Common myeloid progenitor, CD34-positive (primary cell): ENCODE data around the gene LZTFL1.

Experiments
- CTCF ChIA-PET: fragments of 350-600 bp; sonication (Branson Sonifier 250); formaldehyde crosslinking; loops from one replicate; lab custom pipeline; 2021; ENCODE audit warnings: antibody characterized with exemption; lab: Charles Lee
- POLR2A ChIA-PET: fragments of 350-600 bp; sonication (Branson Sonifier 250); formaldehyde crosslinking; loops from one replicate; lab custom pipeline; 2021; ENCODE audit warnings: antibody characterized with exemption; lab: Charles Lee
- DNase-seq, 3 donors: peaks; one replicate each; pipeline versions ENCODE4 v3.0.0 to v3.0.0-alpha.2; 2013
- H3K27ac ChIP-seq, 2 experiments: 1 replicate in 1 of 2; 2 replicates in 1 of 2; pipeline ENCODE4 v1.7.0; 2013; ENCODE audit warnings: inconsistent platforms in 2 of 2, low read length in 2 of 2, mild to moderate bottlenecking in 2 of 2, low read depth in 1 of 2, moderate library complexity in 1 of 2; ENCODE audit not compliant: severe bottlenecking in 2 of 2, insufficient read depth in 1 of 2, poor library complexity in 1 of 2
- H3K27me3 ChIP-seq, 5 experiments: replicated peaks in 2 of 5; 1 replicate in 3 of 5; 2 replicates in 2 of 5; pipeline versions ENCODE4 v1.6.1 to v1.7.0; 2013; ENCODE audit warnings: low read length in 4 of 5, mild to moderate bottlenecking in 2 of 5, moderate library complexity in 2 of 5, inconsistent platforms in 1 of 5; ENCODE audit not compliant: insufficient read depth in 5 of 5, control insufficient read depth in 4 of 5
- H3K36me3 ChIP-seq, 4 experiments: 1 replicate in 2 of 4; 2 replicates in 2 of 4; pipeline versions ENCODE4 v1.6.1 to v1.7.0; 2013; ENCODE audit warnings: low read length in 3 of 4, control low read depth in 1 of 4, mild to moderate bottlenecking in 1 of 4; ENCODE audit not compliant: control insufficient read depth in 4 of 4, insufficient read depth in 4 of 4
- H3K4me1 ChIP-seq, 4 experiments: 1 replicate in 3 of 4; 2 replicates in 1 of 4; pipeline versions ENCODE4 v1.6.1 to v1.7.1; 2013; ENCODE audit warnings: low read length in 3 of 4, mild to moderate bottlenecking in 3 of 4, control low read depth in 1 of 4, inconsistent platforms in 1 of 4, moderate library complexity in 1 of 4; ENCODE audit not compliant: control insufficient read depth in 4 of 4, insufficient read depth in 4 of 4; ENCODE audit errors: control extremely low read depth in 1 of 4
- H3K4me3 ChIP-seq, 7 experiments: 1 replicate in 4 of 7; 2 replicates in 3 of 7; pipeline versions ENCODE4 v1.5.1 to v1.7.0; 2013; ENCODE audit warnings: mild to moderate bottlenecking in 7 of 7, low read length in 6 of 7, moderate library complexity in 6 of 7, inconsistent platforms in 2 of 7, low read depth in 2 of 7, control low read depth in 1 of 7; ENCODE audit not compliant: insufficient read depth in 4 of 7, control insufficient read depth in 1 of 7; ENCODE audit errors: extremely low read depth in 1 of 7
- H3K9me3 ChIP-seq, 5 experiments: 1 replicate in 4 of 5; 2 replicates in 1 of 5; pipeline versions ENCODE4 v1.6.1 to v1.7.1; 2013; ENCODE audit warnings: low read length in 4 of 5, mild to moderate bottlenecking in 2 of 5, inconsistent platforms in 1 of 5, low read depth in 1 of 5, moderate library complexity in 1 of 5; ENCODE audit not compliant: control insufficient read depth in 4 of 5, insufficient read depth in 2 of 5; ENCODE audit errors: control extremely low read depth in 1 of 5
- WGBS: methylation state at CpG from one replicate; pipeline ENCODE4 v1.1.5; 2013; ENCODE audit not compliant: insufficient coverage; 5-methylcytosine and 5-hydroxymethylcytosine counted together

LZTFL1 gene

DNA sequence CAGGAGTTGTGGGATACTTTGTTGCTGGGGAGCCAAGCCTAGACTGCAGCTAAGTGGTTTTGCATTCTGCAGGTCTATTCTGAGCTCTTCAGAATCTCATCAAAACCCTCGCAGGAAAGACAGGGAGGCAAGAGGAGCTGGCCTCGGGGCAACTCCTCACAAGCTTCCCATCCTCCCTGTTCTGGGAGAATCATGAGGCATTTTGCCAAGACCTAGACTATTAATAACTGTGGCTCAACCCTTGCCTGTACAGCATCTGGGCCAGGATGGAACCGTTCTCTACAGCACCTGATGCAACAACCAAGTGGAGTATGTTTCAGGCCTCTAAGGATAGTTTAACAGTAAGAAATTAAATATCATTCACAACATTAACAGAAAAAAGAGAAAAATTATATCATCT, 25.4 kb downstream of the LZTFL1 start:
- DNase-seq, result no peak
- H3K4me3 ChIP-seq, result no peak overlapping the region
- peaks cover 6 to 13% (median 7%) of the 10 kb centered on the region in 4 experiments for H3K36me3 ChIP-seq
- ChIA-PET POLR2A (no interaction called here), CTCF (no interaction called here)
- no peaks in the 10 kb centered on the region for H3K4me1 ChIP-seq
- WGBS, result 100% methylated on average over 3 of the region's 3 CpGs
- no peaks in the 10 kb centered on the region for H3K27me3 ChIP-seq
- H3K9me3 ChIP-seq, result peaks cover 0 to 7% (median 2%) of the 10 kb centered on the region in 5 experiments
- no peak overlapping the region for H3K27ac ChIP-seq

DNA sequence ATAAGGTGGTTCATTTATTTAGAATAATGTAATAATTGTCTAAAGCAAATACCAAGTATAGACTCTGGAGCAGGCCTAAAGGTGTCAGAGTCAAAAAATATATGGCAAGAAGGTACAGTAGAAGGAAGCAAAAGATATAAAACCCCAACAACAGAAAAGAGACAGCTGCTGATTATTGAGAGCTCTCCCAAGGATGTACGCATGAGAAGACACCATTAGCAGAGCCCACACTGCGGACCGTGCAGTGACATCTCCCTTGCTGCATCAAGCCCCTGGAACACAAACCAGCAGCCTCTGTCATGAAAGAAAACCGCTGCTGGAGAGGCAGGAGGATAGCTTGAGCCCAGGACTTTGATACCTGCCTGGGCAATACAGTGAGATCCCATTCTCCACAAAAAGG, 27.6 kb downstream of the LZTFL1 start:
- peaks cover 0 to 7% (median 2%) of the 10 kb centered on the region in 5 experiments for H3K9me3 ChIP-seq
- POLR2A ChIA-PET, result no interaction called here
- CTCF ChIA-PET, result interaction anchor here (1.4 kb wide), 1 partner anchor 10 kb away, joined by 3 read pairs; no protein-coding TSS in a partner anchor
- H3K27ac ChIP-seq, result no peak overlapping the region
- H3K4me1 ChIP-seq, result no peaks in the 10 kb centered on the region
- DNase-seq, result no peak
- H3K36me3 ChIP-seq, result peaks cover 0 to 7% (median 5%) of the 10 kb centered on the region in 4 experiments
- no peak overlapping the region for H3K4me3 ChIP-seq
- H3K27me3 ChIP-seq, result no peaks in the 10 kb centered on the region
- WGBS, result 97% methylated on average over 4 of the region's 4 CpGs

DNA sequence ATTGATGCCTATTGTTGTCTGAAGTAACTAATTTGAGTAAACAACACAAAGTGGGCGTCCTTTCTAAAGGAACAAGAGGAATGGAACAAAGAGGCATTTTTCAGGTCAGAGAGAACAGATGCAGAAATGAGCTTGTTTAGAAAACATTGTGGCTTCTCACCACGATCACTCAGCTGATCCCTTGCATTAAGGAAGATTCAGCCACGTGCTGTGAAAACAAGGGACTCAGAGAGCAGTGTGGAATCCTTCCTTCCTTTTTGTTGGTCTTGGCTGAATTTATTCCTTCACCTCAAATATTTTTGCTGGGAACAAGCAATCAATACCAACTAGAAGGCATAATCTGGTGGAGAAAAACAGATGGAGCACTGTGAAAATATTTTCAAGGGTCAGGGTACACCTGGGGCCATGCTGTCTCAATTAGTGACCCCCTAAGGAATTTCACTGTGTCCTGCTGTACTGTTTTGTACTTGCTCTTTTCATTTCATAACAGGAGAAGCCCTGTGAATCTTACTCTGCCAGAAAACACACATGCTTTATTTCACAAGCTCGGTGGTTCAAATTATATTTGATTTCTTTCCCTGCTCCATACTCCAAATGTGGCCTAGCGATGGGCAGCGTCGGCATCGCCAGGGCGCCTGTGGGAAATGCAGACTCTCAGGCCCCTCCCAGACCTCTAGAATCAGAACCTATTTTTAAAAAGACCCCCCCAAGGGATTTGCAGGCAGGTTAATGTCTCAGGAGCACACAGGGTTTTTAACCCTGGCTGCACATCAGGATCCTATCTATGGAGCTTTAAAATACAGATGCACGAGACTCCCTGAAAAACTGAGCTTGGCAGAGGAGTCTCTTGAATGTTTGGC, 34.0 kb downstream of the LZTFL1 start:
- Histone ChIP-seq H3K9me3 (peaks cover 0 to 2% (median 0%) of the 10 kb centered on the region in 5 experiments), H3K4me1 (peaks cover 0 to 3% (median 1%) of the 10 kb centered on the region in 4 experiments), H3K36me3 (no peaks in the 10 kb centered on the region), H3K27ac (no peak overlapping the region), H3K27me3 (no peaks in the 10 kb centered on the region), H3K4me3 (no peak overlapping the region)
- ChIA-PET POLR2A (interaction anchor here (0.6 kb wide), 1 partner anchor 90 kb away, joined by 3 read pairs; no protein-coding TSS in a partner anchor), CTCF (no interaction called here)
- no peak for DNase-seq
- WGBS, result 87% methylated on average over 10 of the region's 10 CpGs

DNA sequence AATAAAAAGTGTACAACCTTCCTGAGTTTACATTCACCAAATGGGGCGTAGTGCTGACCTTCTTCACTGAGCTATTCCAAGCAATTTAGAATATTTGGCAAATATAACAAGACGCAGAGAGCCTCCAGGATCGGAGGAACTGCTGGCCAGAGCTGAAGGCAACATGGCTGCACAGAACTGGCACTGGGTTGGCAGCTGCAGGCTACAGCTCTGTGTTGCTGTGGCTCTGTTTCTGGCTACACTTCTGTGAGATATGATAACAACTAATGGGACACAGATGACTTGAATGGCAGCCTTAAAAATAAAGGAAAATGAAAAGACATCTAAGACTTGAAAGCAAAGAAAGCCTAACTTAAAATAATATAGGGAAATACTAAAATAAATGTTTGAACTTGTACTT, 34.8 kb downstream of the LZTFL1 start:
- H3K27ac ChIP-seq, result no peak overlapping the region
- H3K9me3 ChIP-seq, result peaks cover 0 to 2% (median 0%) of the 10 kb centered on the region in 5 experiments
- no peaks in the 10 kb centered on the region for H3K36me3 ChIP-seq
- WGBS, result 100% methylated on average over 3 of the region's 3 CpGs
- H3K4me1 ChIP-seq, result peaks cover 0 to 3% (median 1%) of the 10 kb centered on the region in 4 experiments
- H3K4me3 ChIP-seq, result no peak overlapping the region
- no peak for DNase-seq
- ChIA-PET CTCF (no interaction called here), POLR2A (no interaction called here)
- H3K27me3 ChIP-seq, result no peaks in the 10 kb centered on the region

DNA sequence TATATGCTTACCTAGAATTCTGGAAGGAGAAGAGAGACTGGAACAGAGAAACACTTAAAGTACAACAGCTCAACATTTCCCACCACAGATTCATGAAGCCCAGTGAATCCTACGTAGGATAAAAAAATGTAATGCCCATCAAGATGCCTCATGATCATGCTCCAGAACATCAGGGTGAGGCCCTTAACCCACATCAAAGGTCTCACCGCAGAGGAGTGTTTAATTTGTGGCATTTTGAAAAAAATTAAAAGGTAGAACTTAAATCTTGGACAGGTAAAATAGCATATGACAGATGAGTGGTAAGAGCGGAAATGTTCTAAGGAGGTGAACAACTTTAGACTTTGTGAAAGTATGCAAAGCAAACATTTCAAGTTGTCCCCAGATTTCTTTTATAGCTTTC, 35.8 kb downstream of the LZTFL1 start:
- Histone ChIP-seq H3K4me3 (no peak overlapping the region), H3K9me3 (peaks cover 0 to 2% (median 0%) of the 10 kb centered on the region in 5 experiments), H3K27ac (no peak overlapping the region), H3K27me3 (no peaks in the 10 kb centered on the region), H3K4me1 (peaks cover 0 to 3% (median 1%) of the 10 kb centered on the region in 4 experiments), H3K36me3 (no peaks in the 10 kb centered on the region)
- POLR2A ChIA-PET, result no interaction called here
- CTCF ChIA-PET, result no interaction called here
- 100% methylated on average over 2 of the region's 3 CpGs for WGBS
- DNase-seq, result no peak

DNA sequence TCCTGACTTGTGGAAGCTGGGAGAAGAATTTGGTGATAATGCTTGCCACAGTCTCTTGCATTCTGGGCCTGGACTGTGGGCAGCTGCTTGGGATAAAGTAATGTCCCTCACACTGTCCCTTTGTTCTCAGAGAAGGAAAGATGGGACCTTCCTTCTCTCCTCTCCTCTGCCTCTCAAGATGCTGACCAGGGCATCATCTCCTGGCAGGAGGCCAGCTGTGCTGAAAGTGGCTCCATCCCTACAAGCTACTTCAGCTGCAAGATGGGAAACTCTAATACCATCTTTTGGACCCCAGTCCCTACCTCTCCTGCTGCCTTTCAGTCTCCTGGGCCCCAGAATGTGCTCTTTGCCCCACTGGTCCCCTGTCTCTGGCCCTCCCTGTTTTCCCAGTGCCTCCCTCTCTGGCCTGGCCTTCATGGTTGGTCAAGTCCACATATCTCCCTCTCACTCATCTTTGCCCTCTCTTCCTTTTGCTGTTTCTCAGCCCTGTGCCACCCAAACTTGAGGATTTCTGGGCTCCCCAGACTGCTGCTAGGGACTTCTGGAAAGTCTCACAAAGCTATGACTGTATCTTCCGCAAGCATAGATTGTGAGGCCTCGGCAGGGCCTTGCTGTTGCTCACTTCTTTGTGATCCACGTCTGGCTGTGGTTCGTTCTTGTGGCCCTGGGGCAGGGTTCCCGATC, 38.5 kb downstream of the LZTFL1 start:
- H3K27ac ChIP-seq, result no peak overlapping the region
- no peak for DNase-seq
- peaks cover 0 to 3% (median 1%) of the 10 kb centered on the region in 4 experiments for H3K4me1 ChIP-seq
- H3K36me3 ChIP-seq, result no peaks in the 10 kb centered on the region
- peaks cover 0 to 2% (median 0%) of the 10 kb centered on the region in 5 experiments for H3K9me3 ChIP-seq
- 86% methylated on average over 4 of the region's 5 CpGs for WGBS
- ChIA-PET POLR2A (no interaction called here), CTCF (interaction anchor here (0.6 kb wide), 1 partner anchor 30 kb away, joined by 3 read pairs; no protein-coding TSS in a partner anchor)
- peaks cover 0 to 13% (median 7%) of the 10 kb centered on the region in 5 experiments for H3K27me3 ChIP-seq
- H3K4me3 ChIP-seq, result no peak overlapping the region
